GM23338 (cell line): Measurements from ENCODE around the gene ATP6V0A4. TPM values are rescaled to one million over a fixed set of nuclear protein-coding genes. Genes with fewer than 3 reads are reported as not detected.

Experiments
- ATAC-seq: fragments of 200-7000 bp; cut with Tn5 transposase; 3 replicates; pipeline ENCODE4 v1.9.1; 2020
- DNase-seq: peaks from one replicate; pipeline ENCODE4 v3.0.0-alpha.2; 2015; ENCODE audit warnings: low spot score
- H2AFZ ChIP-seq: fragments of 200-600 bp; sonication (generic); 2 replicates; pipeline ENCODE4 v1.8.0; 2016; ENCODE audit warnings: antibody characterized with exemption, mild to moderate bottlenecking, moderate library complexity
- H3F3A ChIP-seq: fragments of 200-600 bp; sonication (generic); replicated peaks from 2 replicates; pipeline ENCODE4 v1.8.0; 2017; ENCODE audit warnings: antibody characterized with exemption, mixed run types, low read depth
- H3K27ac ChIP-seq: fragments of 200-600 bp; sonication (generic); 2 replicates; pipeline ENCODE4 v1.6.1; 2016; ENCODE audit warnings: low read depth
- H3K27me3 ChIP-seq: fragments of 200-600 bp; sonication (generic); 2 replicates; pipeline ENCODE4 v1.8.0; 2016; ENCODE audit warnings: mild to moderate bottlenecking, mixed run types, moderate library complexity; ENCODE audit not compliant: insufficient read depth
- H3K36me3 ChIP-seq: fragments of 200-600 bp; sonication (generic); 2 replicates; pipeline ENCODE4 v1.8.0; 2016; ENCODE audit warnings: mild to moderate bottlenecking; ENCODE audit not compliant: insufficient read depth
- H3K4me1 ChIP-seq: fragments of 200-600 bp; sonication (generic); 2 replicates; pipeline ENCODE4 v1.8.0; 2016; ENCODE audit warnings: mild to moderate bottlenecking, moderate library complexity; ENCODE audit not compliant: insufficient read depth
- H3K4me2 ChIP-seq: fragments of 200-600 bp; sonication (generic); 2 replicates; pipeline ENCODE4 v1.7.1; 2017; ENCODE audit warnings: mixed run types
- H3K4me3 ChIP-seq: fragments of 200-600 bp; sonication (generic); 2 replicates; pipeline ENCODE4 v1.6.1; 2016; ENCODE audit warnings: mixed run types
- H3K79me2 ChIP-seq: fragments of 200-600 bp; sonication (generic); replicated peaks from 2 replicates; pipeline ENCODE4 v1.8.0; 2017; ENCODE audit warnings: mild to moderate bottlenecking; ENCODE audit not compliant: insufficient read depth
- H3K9me2 ChIP-seq: fragments of 200-600 bp; sonication (generic); 2 replicates; pipeline ENCODE4 v1.8.0; 2017; ENCODE audit not compliant: insufficient read depth
- H4K20me1 ChIP-seq: fragments of 200-600 bp; sonication (generic); replicated peaks from 2 replicates; pipeline ENCODE4 v1.8.0; 2017; ENCODE audit warnings: mild to moderate bottlenecking; ENCODE audit not compliant: insufficient read depth
- H3K27ac Mint-ChIP-seq: 2 replicates; pipeline ENCODE4 v1.8.0; 2020; ENCODE audit warnings: inconsistent platforms, mild to moderate bottlenecking, moderate library complexity, mixed read lengths
- H3K27me3 Mint-ChIP-seq: 3 replicates; pipeline ENCODE4 v1.8.0; 2022; ENCODE audit warnings: low read depth, mild to moderate bottlenecking, moderate library complexity, mixed read lengths, inconsistent platforms; ENCODE audit not compliant: insufficient read depth, poor library complexity
- H3K36me3 Mint-ChIP-seq: 3 replicates; pipeline ENCODE4 v1.8.0; 2021; ENCODE audit warnings: low read depth, mild to moderate bottlenecking, inconsistent platforms, moderate library complexity, mixed read lengths
- H3K4me1 Mint-ChIP-seq: 3 replicates; pipeline ENCODE4 v1.8.0; 2020; ENCODE audit warnings: mild to moderate bottlenecking, inconsistent platforms, mixed read lengths
- H3K4me3 Mint-ChIP-seq: 3 replicates; pipeline ENCODE4 v1.8.0; 2021; ENCODE audit warnings: moderate library complexity, mild to moderate bottlenecking, inconsistent platforms, mixed read lengths
- H3K9me3 Mint-ChIP-seq: 3 replicates; pipeline ENCODE4 v1.8.0; 2020; ENCODE audit warnings: moderate library complexity, mild to moderate bottlenecking, inconsistent platforms, mixed read lengths
- CREB1 ChIP-seq: fragments of 250-450 bp; sonication (Bioruptor Pico); IDR thresholded peaks from 2 replicates; pipeline ENCODE4 v1.5.0; 2020; ENCODE audit warnings: low read depth, mild to moderate bottlenecking, moderate library complexity
- EZH2 ChIP-seq: fragments of 200-600 bp; sonication (generic); IDR thresholded peaks from one replicate; pipeline ENCODE4 v1.8.0; 2017; ENCODE audit warnings: antibody characterized with exemption, mild to moderate bottlenecking, low read depth; ENCODE audit not compliant: unreplicated experiment
- EZH2phosphoT487 ChIP-seq: fragments of 200-600 bp; sonication (generic); IDR thresholded peaks from one replicate; pipeline ENCODE4 v1.8.1; 2018; ENCODE audit warnings: antibody characterized with exemption; ENCODE audit not compliant: unreplicated experiment
- NANOG ChIP-seq: IDR thresholded peaks from 2 replicates; pipeline ENCODE4 v1.6.1; 2016; ENCODE audit warnings: antibody characterized with exemption, borderline replicate concordance
- POLR2AphosphoS5 ChIP-seq: IDR thresholded peaks from 2 replicates; pipeline ENCODE4 v1.6.1; 2016; ENCODE audit warnings: antibody characterized with exemption, low read depth
- ZNF114 ChIP-seq: fragments of 250-450 bp; sonication (Bioruptor Pico); IDR thresholded peaks from 2 replicates; pipeline ENCODE4 v1.5.0; 2020; ENCODE audit warnings: mild to moderate bottlenecking, moderate library complexity
- ZNF331 ChIP-seq: fragments of 250-450 bp; sonication (Bioruptor Pico); IDR thresholded peaks from 2 replicates; pipeline ENCODE4 v1.5.0; 2020; ENCODE audit warnings: low read depth, mild to moderate bottlenecking, moderate library complexity
- polyA plus RNA-seq: library from polyadenylated mRNA; unstranded; fragments of >200 nt; fragmentation: Nextera tagmentation; extraction: Ambion mirVana; gene quantifications from 2 replicates; pipeline ENCODE4 v1.2.1, GENCODE V29; 2016
- total RNA-seq: library from RNA; depleted of rRNA; stranded (reverse); fragments of >200 nt; shearing (Covaris generic); gene quantifications from 2 replicates; pipeline ENCODE4 v1.2.3, GENCODE V29; 2014
- TF ChIP-seq, protein P1 (sequence below): IDR thresholded peaks from one replicate; pipeline ENCODE4 v1.6.1; 2018; ENCODE audit warnings: antibody characterized with exemption; ENCODE audit not compliant: unreplicated experiment
- TF ChIP-seq, protein P2 (sequence below): IDR thresholded peaks from 2 replicates; pipeline ENCODE4 v1.6.1; 2016; ENCODE audit warnings: antibody characterized with exemption
- TF ChIP-seq, protein P3 (sequence below): fragments of 250-450 bp; sonication (Bioruptor Pico); IDR thresholded peaks from 2 replicates; pipeline ENCODE4 v1.5.0; 2020; ENCODE audit warnings: mild to moderate bottlenecking, moderate library complexity

The ATP6V0A4 gene
- total and polyA plus RNA-seq, 2 experiments from 2014 or later, result 0.10 to 1.3 TPM

DNA sequence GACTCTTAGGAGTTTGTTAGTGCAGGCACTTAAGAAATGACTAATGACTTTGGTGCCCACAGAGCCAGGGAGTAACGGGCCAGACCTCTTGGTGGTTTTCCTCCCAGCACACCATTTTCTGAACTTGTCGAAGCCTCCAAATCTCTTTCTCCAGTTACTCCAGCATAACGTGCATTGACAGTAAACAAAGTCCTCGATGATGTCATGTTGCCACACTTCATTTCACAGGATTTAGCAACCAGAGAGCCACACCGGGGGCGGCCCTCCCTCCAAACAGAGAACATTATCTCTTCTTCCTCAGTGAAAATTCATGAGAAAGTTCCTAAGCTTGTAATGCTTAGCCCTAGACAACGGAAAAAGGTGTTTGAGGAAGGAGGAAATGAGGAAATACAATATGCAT lies 92.8 kb downstream of the ATP6V0A4 start (continued):
- no peak for TF ChIP-seq NANOG
- no peak for TF ChIP-seq CREB1 (CRISPR knock-in tag)
- TF ChIP-seq, protein P1, sequence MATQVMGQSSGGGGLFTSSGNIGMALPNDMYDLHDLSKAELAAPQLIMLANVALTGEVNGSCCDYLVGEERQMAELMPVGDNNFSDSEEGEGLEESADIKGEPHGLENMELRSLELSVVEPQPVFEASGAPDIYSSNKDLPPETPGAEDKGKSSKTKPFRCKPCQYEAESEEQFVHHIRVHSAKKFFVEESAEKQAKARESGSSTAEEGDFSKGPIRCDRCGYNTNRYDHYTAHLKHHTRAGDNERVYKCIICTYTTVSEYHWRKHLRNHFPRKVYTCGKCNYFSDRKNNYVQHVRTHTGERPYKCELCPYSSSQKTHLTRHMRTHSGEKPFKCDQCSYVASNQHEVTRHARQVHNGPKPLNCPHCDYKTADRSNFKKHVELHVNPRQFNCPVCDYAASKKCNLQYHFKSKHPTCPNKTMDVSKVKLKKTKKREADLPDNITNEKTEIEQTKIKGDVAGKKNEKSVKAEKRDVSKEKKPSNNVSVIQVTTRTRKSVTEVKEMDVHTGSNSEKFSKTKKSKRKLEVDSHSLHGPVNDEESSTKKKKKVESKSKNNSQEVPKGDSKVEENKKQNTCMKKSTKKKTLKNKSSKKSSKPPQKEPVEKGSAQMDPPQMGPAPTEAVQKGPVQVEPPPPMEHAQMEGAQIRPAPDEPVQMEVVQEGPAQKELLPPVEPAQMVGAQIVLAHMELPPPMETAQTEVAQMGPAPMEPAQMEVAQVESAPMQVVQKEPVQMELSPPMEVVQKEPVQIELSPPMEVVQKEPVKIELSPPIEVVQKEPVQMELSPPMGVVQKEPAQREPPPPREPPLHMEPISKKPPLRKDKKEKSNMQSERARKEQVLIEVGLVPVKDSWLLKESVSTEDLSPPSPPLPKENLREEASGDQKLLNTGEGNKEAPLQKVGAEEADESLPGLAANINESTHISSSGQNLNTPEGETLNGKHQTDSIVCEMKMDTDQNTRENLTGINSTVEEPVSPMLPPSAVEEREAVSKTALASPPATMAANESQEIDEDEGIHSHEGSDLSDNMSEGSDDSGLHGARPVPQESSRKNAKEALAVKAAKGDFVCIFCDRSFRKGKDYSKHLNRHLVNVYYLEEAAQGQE, result no peak

DNA sequence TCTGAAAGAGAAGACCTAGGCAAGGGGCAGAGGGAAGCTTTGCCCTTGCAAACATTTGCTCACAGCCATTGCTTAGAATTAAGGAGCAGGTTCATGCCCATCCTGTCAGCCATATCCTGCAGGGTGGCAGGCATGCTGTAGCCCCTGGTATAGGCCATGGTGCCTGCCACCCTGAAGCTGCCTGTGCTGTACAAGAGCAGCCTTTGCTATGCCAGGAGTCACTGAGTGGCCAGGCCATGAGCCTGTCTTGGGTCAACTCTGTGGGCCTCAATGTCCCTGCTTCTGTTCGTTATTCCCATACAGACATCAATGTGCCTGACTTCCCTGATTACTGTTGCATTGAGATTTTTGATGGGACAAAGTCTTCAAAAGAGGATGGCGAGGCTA lies 96.5 kb downstream of the ATP6V0A4 start:
- H3K36me3 ChIP-seq, result no peaks in the 10 kb centered on the region
- 0 out of 2 replicates have a peak, but pooled peaks cover 2% of the 10 kb centered on the region for H3K9me2 ChIP-seq
- no peaks in the 10 kb centered on the region for H3K36me3 Mint-ChIP-seq
- H3K79me2 ChIP-seq, result no peaks in the 10 kb centered on the region
- peaks cover 2% of the 10 kb centered on the region for H3K27me3 Mint-ChIP-seq
- no peaks in the 10 kb centered on the region for H3K4me1 ChIP-seq
- no peaks in the 10 kb centered on the region for H3K27me3 ChIP-seq
- no peak overlapping the region for H3K27ac Mint-ChIP-seq
- H3K4me2 ChIP-seq, result no peak overlapping the region
- no peak overlapping the region for H3K27ac ChIP-seq
- H3K4me3 Mint-ChIP-seq, result no peak overlapping the region
- H3K9me3 Mint-ChIP-seq, result no peaks in the 10 kb centered on the region; the same call in 2 of the 3 replicates
- peak overlapping the region; percentile 69; the same call in 1 of the 2 replicates for H2AFZ ChIP-seq
- no peak overlapping the region for H3K4me3 ChIP-seq
- no peaks in the 10 kb centered on the region for H3F3A ChIP-seq
- no peaks in the 10 kb centered on the region for H3K4me1 Mint-ChIP-seq
- ATAC-seq, result no peak
- no peak for DNase-seq
- no peaks in the 10 kb centered on the region for H4K20me1 ChIP-seq
- no peak for TF ChIP-seq ZNF331 (CRISPR knock-in tag)
- TF ChIP-seq, protein P2, sequence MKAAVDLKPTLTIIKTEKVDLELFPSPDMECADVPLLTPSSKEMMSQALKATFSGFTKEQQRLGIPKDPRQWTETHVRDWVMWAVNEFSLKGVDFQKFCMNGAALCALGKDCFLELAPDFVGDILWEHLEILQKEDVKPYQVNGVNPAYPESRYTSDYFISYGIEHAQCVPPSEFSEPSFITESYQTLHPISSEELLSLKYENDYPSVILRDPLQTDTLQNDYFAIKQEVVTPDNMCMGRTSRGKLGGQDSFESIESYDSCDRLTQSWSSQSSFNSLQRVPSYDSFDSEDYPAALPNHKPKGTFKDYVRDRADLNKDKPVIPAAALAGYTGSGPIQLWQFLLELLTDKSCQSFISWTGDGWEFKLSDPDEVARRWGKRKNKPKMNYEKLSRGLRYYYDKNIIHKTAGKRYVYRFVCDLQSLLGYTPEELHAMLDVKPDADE, result no peak
- TF ChIP-seq NANOG, result no peak
- TF ChIP-seq EZH2phosphoT487, result no peak
- TF ChIP-seq POLR2AphosphoS5, result no peak
- no peak for TF ChIP-seq EZH2
- TF ChIP-seq ZNF114 (CRISPR knock-in tag), result no peak
- TF ChIP-seq, protein P3, sequence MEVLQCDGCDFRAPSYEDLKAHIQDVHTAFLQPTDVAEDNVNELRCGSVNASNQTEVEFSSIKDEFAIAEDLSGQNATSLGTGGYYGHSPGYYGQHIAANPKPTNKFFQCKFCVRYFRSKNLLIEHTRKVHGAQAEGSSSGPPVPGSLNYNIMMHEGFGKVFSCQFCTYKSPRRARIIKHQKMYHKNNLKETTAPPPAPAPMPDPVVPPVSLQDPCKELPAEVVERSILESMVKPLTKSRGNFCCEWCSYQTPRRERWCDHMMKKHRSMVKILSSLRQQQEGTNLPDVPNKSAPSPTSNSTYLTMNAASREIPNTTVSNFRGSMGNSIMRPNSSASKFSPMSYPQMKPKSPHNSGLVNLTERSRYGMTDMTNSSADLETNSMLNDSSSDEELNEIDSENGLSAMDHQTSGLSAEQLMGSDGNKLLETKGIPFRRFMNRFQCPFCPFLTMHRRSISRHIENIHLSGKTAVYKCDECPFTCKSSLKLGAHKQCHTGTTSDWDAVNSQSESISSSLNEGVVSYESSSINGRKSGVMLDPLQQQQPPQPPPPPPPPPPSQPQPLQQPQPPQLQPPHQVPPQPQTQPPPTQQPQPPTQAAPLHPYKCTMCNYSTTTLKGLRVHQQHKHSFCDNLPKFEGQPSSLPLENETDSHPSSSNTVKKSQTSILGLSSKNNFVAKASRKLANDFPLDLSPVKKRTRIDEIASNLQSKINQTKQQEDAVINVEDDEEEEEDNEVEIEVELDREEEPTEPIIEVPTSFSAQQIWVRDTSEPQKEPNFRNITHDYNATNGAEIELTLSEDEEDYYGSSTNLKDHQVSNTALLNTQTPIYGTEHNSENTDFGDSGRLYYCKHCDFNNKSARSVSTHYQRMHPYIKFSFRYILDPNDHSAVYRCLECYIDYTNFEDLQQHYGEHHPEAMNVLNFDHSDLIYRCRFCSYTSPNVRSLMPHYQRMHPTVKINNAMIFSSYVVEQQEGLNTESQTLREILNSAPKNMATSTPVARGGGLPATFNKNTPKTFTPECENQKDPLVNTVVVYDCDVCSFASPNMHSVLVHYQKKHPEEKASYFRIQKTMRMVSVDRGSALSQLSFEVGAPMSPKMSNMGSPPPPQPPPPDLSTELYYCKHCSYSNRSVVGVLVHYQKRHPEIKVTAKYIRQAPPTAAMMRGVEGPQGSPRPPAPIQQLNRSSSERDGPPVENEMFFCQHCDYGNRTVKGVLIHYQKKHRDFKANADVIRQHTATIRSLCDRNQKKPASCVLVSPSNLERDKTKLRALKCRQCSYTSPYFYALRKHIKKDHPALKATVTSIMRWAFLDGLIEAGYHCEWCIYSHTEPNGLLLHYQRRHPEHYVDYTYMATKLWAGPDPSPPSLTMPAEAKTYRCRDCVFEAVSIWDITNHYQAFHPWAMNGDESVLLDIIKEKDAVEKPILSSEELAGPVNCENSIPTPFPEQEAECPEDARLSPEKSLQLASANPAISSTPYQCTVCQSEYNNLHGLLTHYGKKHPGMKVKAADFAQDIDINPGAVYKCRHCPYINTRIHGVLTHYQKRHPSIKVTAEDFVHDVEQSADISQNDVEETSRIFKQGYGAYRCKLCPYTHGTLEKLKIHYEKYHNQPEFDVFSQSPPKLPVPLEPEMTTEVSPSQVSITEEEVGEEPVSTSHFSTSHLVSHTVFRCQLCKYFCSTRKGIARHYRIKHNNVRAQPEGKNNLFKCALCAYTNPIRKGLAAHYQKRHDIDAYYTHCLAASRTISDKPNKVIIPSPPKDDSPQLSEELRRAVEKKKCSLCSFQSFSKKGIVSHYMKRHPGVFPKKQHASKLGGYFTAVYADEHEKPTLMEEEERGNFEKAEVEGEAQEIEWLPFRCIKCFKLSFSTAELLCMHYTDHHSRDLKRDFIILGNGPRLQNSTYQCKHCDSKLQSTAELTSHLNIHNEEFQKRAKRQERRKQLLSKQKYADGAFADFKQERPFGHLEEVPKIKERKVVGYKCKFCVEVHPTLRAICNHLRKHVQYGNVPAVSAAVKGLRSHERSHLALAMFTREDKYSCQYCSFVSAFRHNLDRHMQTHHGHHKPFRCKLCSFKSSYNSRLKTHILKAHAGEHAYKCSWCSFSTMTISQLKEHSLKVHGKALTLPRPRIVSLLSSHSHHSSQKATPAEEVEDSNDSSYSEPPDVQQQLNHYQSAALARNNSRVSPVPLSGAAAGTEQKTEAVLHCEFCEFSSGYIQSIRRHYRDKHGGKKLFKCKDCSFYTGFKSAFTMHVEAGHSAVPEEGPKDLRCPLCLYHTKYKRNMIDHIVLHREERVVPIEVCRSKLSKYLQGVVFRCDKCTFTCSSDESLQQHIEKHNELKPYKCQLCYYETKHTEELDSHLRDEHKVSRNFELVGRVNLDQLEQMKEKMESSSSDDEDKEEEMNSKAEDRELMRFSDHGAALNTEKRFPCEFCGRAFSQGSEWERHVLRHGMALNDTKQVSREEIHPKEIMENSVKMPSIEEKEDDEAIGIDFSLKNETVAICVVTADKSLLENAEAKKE (CRISPR knock-in tag), result no peak
- TF ChIP-seq, protein P1, result no peak
